H9 (cell line): ENCODE data around the gene GTF2A1L. TPM values are rescaled to one million over a fixed set of nuclear protein-coding genes. Genes with fewer than 3 reads are reported as not detected.

ENCODE experiments used
- DNase-seq: peaks from one replicate; pipeline ENCODE4 v3.0.0-alpha.2; 2017
- H2AFZ ChIP-seq: one replicate; pipeline ENCODE4 v1.6.1; 2013; ENCODE audit warnings: mild to moderate bottlenecking, low read length, control low read depth, moderate library complexity
- H2AK5ac ChIP-seq: 2 replicates; pipeline ENCODE4 v1.6.1; 2013; ENCODE audit warnings: low read length, control low read depth, mixed read lengths; ENCODE audit not compliant: insufficient read length
- H2BK120ac ChIP-seq: one replicate; pipeline ENCODE4 v1.6.1; 2013; ENCODE audit warnings: low read depth, mild to moderate bottlenecking, low read length, control low read depth, inconsistent platforms; ENCODE audit not compliant: poor library complexity, severe bottlenecking
- H2BK12ac ChIP-seq: 2 replicates; pipeline ENCODE4 v1.6.1; 2013; ENCODE audit warnings: low read length, control low read depth, mixed read lengths, low read depth; ENCODE audit not compliant: insufficient read length
- H2BK15ac ChIP-seq: 2 replicates; pipeline ENCODE4 v1.6.1; 2013; ENCODE audit warnings: low read depth, low read length, control low read depth
- H2BK20ac ChIP-seq: one replicate; pipeline ENCODE4 v1.6.1; 2013; ENCODE audit warnings: low read depth, mild to moderate bottlenecking, low read length, control low read depth, inconsistent platforms; ENCODE audit not compliant: poor library complexity, severe bottlenecking
- H2BK5ac ChIP-seq: 2 replicates; pipeline ENCODE4 v1.6.1; 2013; ENCODE audit warnings: low read length, control low read depth, mixed read lengths; ENCODE audit not compliant: insufficient read length
- H3K14ac ChIP-seq: 2 replicates; pipeline ENCODE4 v1.6.1; 2013; ENCODE audit warnings: low read length, control low read depth; ENCODE audit not compliant: insufficient read depth
- H3K18ac ChIP-seq: 2 replicates; pipeline ENCODE4 v1.6.1; 2013; ENCODE audit warnings: low read depth, mild to moderate bottlenecking, mixed read lengths, low read length, control low read depth; ENCODE audit not compliant: insufficient read length
- H3K23ac ChIP-seq: 2 replicates; pipeline ENCODE4 v1.6.1; 2013; ENCODE audit warnings: low read length, control low read depth, mixed read lengths, low read depth; ENCODE audit not compliant: insufficient read length
- H3K23me2 ChIP-seq: 2 replicates; pipeline ENCODE4 v1.6.1; 2013; ENCODE audit warnings: low read depth, mild to moderate bottlenecking, mixed read lengths, low read length, control low read depth; ENCODE audit not compliant: insufficient read length, poor library complexity, severe bottlenecking
- H3K27ac ChIP-seq: 2 replicates; pipeline ENCODE4 v1.5.1; 2013; ENCODE audit warnings: low read length, control low read depth, mixed read lengths, low read depth; ENCODE audit not compliant: insufficient read length
- H3K27me3 ChIP-seq: 2 replicates; pipeline ENCODE4 v1.6.1; 2013; ENCODE audit warnings: low read length, control low read depth, inconsistent platforms; ENCODE audit not compliant: insufficient read depth
- H3K4ac ChIP-seq: 2 replicates; pipeline ENCODE4 v1.6.1; 2013; ENCODE audit warnings: low read depth, mild to moderate bottlenecking, control low read depth, inconsistent platforms, low read length, moderate library complexity
- H3K4me1 ChIP-seq: 2 replicates; pipeline ENCODE4 v1.6.1; 2013; ENCODE audit warnings: low read length, control low read depth, inconsistent platforms; ENCODE audit not compliant: insufficient read depth
- H3K4me2 ChIP-seq: 2 replicates; pipeline ENCODE4 v1.6.1; 2013; ENCODE audit warnings: low read length, control low read depth, mixed read lengths; ENCODE audit not compliant: insufficient read length, insufficient read depth
- H3K56ac ChIP-seq: 2 replicates; pipeline ENCODE4 v1.6.1; 2013; ENCODE audit warnings: low read depth, mild to moderate bottlenecking, mixed read lengths, low read length, control low read depth; ENCODE audit not compliant: insufficient read length
- H3K79me1 ChIP-seq: 2 replicates; pipeline ENCODE4 v1.6.1; 2013; ENCODE audit warnings: low read depth, mild to moderate bottlenecking, moderate library complexity, low read length, control low read depth, inconsistent platforms; ENCODE audit not compliant: insufficient read depth, poor library complexity, severe bottlenecking
- H3K79me2 ChIP-seq: 2 replicates; pipeline ENCODE4 v1.6.1; 2013; ENCODE audit warnings: low read length, control low read depth, inconsistent platforms; ENCODE audit not compliant: insufficient read depth
- H3K9ac ChIP-seq: 2 replicates; pipeline ENCODE4 v1.6.1; 2013; ENCODE audit warnings: low read length, control low read depth, mixed read lengths; ENCODE audit not compliant: insufficient read length; ENCODE audit errors: extremely low read depth
- H3K9me3 ChIP-seq: one replicate; pipeline ENCODE4 v1.6.1; 2013; ENCODE audit warnings: low read depth, low read length, inconsistent platforms; ENCODE audit not compliant: control insufficient read depth
- H3T11ph ChIP-seq: one replicate; pipeline ENCODE4 v1.6.1; 2013; ENCODE audit warnings: mild to moderate bottlenecking, low read length, control low read depth, inconsistent platforms
- H4K20me1 ChIP-seq: one replicate; pipeline ENCODE4 v1.6.1; 2013; ENCODE audit not compliant: control insufficient read depth, insufficient read length, insufficient read depth
- H4K5ac ChIP-seq: 2 replicates; pipeline ENCODE4 v1.6.1; 2013; ENCODE audit warnings: low read depth, mild to moderate bottlenecking, mixed read lengths, low read length, control low read depth; ENCODE audit not compliant: insufficient read length
- H4K8ac ChIP-seq: replicated peaks from 2 replicates; pipeline ENCODE4 v1.6.1; 2013; ENCODE audit warnings: low read length, control low read depth, mixed read lengths, low read depth; ENCODE audit not compliant: insufficient read length
- H4K91ac ChIP-seq: 2 replicates; pipeline ENCODE4 v1.6.1; 2013; ENCODE audit warnings: low read depth, mild to moderate bottlenecking, moderate library complexity, mixed read lengths, low read length, control low read depth; ENCODE audit not compliant: insufficient read length
- H3K27ac Mint-ChIP-seq, 3 experiments: 2 replicates in 2 of 3; 3 replicates in 1 of 3; pipeline ENCODE4 v1.8.0; 2020 to 2021; ENCODE audit warnings: mixed read lengths in 3 of 3, mild to moderate bottlenecking in 1 of 3, moderate library complexity in 1 of 3
- H3K27me3 Mint-ChIP-seq: 2 replicates; pipeline ENCODE4 v1.8.0; 2021; ENCODE audit warnings: low read depth, mild to moderate bottlenecking, moderate library complexity, mixed read lengths
- H3K36me3 Mint-ChIP-seq, 3 experiments: 2 replicates in 2 of 3; 3 replicates in 1 of 3; pipeline ENCODE4 v1.8.0; 2020 to 2021; ENCODE audit warnings: low read depth in 3 of 3, mixed read lengths in 3 of 3; ENCODE audit not compliant: insufficient read depth in 1 of 3
- H3K4me1 Mint-ChIP-seq, 2 experiments: 2 replicates each; pipeline ENCODE4 v1.8.0; 2020; ENCODE audit warnings: mixed read lengths in 2 of 2
- H3K4me3 Mint-ChIP-seq, 2 experiments: 2 replicates in 1 of 2; 3 replicates in 1 of 2; pipeline ENCODE4 v1.8.0; 2020 to 2021; ENCODE audit warnings: mild to moderate bottlenecking in 2 of 2, mixed read lengths in 2 of 2, moderate library complexity in 1 of 2
- H3K9me3 Mint-ChIP-seq, 2 experiments: 2 replicates in 1 of 2; 3 replicates in 1 of 2; pipeline ENCODE4 v1.8.0; 2020; ENCODE audit warnings: mild to moderate bottlenecking in 2 of 2, mixed read lengths in 2 of 2, moderate library complexity in 1 of 2
- CTCF ChIP-seq: fragments of 200-600 bp; sonication (generic); conservative IDR thresholded peaks from 3 replicates; pipeline ENCODE4 v1.8.0; 2021; ENCODE audit warnings: antibody characterized with exemption, mild to moderate bottlenecking
- WGBS: extraction: QIAGEN DNeasy Blood & Tissue Kit; methylation state at CpG from one replicate; pipeline ENCODE4 v1.1.7; 2013; ENCODE audit warnings: missing lambda C conversion rate, low lambda C conversion rate, mixed read lengths; ENCODE audit not compliant: insufficient read length; ENCODE audit errors: extremely low coverage; 5-methylcytosine and 5-hydroxymethylcytosine counted together
- total RNA-seq: library from RNA; stranded (reverse); gene quantifications from 2 replicates; pipeline ENCODE4 v1.2.1, GENCODE V29; 2021

The GTF2A1L gene
- total RNA-seq, 1 experiment from 2014 or later = not detected

GRCh38 chr2:48586433-48586832 is 31.2 kb upstream of the GTF2A1L start:
- Histone ChIP-seq H3K9ac (no peak overlapping the region), H3K4ac (no peak overlapping the region; the same call in 1 of the 2 replicates), H2BK20ac (no peak overlapping the region), H2BK120ac (no peak overlapping the region), H4K5ac (no peak overlapping the region), H4K91ac (no peak overlapping the region), H2BK15ac (no peak overlapping the region), H2AK5ac (no peak overlapping the region), H3K18ac (no peak overlapping the region), H2AFZ (no peak overlapping the region), H3K27me3 (no peaks in the 10 kb centered on the region), H3K14ac (no peak overlapping the region), H2BK12ac (no peak overlapping the region), H4K8ac (no peak overlapping the region), H3K27ac (no peak overlapping the region), H4K20me1 (no peaks in the 10 kb centered on the region), H3K56ac (no peak overlapping the region), H3K23me2 (no peaks in the 10 kb centered on the region), H3K79me1 (no peaks in the 10 kb centered on the region), H3K79me2 (no peaks in the 10 kb centered on the region), H2BK5ac (no peak overlapping the region), H3K23ac (no peak overlapping the region), H3K4me1 (peaks cover 10% of the 10 kb centered on the region; the same call in 1 of the 2 replicates), H3K4me2 (no peak overlapping the region), H3T11ph (no peak overlapping the region), H3K9me3 (no peaks in the 10 kb centered on the region)
- H3K4me3 Mint-ChIP-seq = no peak overlapping the region
- H3K9me3 Mint-ChIP-seq = no peaks in the 10 kb centered on the region; a peak in 1 of 5 replicates
- H3K36me3 Mint-ChIP-seq = peaks cover 12 to 28% (median 17%) of the 10 kb centered on the region in 3 experiments
- H3K27me3 Mint-ChIP-seq = peaks cover 14% of the 10 kb centered on the region
- no peak overlapping the region for H3K27ac Mint-ChIP-seq
- no CpG with 5 or more reads among the region's 4 CpGs for WGBS
- no peak for DNase-seq
- H3K4me1 Mint-ChIP-seq = peaks cover 36 to 42% of the 10 kb centered on the region in 2 experiments
- no peak for TF ChIP-seq CTCF
